Suppressor macrophage treated with lipopolysaccharide for 1 hour (primary cell): ENCODE measurements around the gene RASSF3.
"Not testable (repeated sequence)": the region's sequence is repeated elsewhere in the genome, so short reads cannot be mapped to it uniquely, and the experiment has no call there.

Source experiments
- DNase-seq, 3 donors: peaks; one replicate each; pipeline ENCODE4 v3.0.0-alpha.2; 2020 to 2022

The RASSF3 gene

DNA sequence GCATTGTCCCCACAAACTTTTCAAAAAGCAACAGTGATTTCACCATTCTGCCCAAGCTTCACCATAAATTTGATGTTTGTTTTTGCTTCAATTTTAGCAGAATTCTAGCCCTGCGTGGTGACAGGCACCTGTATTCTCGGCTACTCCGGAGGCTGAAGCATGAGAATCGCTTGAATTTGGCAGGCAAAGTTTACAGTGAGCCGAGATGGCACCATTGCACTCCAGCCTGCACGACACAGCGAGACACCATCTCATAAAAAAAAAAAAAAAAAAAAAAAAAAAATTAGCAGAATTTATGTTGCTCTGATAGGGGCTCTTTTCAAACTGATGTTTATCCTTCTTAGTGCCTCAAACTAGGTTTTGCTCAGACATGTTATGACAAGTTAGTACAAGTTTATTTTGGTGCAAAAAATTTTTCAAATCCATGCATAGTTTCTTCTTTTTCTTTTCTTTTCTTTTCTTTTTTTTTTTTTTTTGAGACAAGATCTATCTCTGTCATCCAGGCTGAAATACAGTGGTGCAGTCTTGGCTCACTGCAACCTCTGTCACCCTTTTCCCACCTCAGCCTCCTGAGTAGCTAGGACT, 24.3 kb downstream of the RASSF3 start:
- no peak for DNase-seq

DNA sequence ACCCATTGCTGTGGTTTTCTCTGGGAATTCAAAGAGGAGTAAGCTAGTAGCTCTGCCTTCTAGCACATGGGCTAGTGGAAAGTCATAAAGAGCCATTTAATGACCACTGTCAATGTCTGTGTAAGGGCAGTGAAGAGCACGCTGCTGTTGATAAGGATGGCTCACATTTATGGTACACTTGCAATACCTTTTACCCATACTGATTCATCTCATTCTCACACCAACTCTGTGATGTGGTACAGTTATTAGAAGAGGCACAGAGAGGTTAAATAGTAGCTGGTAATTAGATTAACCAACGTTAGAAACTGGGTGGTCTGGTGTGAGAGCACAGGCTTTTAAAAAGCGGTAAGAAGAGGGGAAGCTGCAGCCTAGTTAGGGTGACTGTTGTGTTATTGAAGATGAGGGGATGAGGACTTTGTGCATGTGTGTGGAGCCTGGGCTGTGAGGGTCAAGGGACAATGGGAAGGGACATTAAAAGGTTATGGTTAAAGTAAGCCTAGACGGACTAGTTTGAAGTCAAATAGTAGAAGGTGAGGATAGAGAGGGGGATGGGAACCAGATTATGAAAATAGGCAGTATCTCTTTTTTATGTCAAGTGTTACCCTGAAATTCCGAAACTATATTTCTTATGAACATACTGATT, 25.2 kb downstream of the RASSF3 start:
- no peak for DNase-seq

DNA sequence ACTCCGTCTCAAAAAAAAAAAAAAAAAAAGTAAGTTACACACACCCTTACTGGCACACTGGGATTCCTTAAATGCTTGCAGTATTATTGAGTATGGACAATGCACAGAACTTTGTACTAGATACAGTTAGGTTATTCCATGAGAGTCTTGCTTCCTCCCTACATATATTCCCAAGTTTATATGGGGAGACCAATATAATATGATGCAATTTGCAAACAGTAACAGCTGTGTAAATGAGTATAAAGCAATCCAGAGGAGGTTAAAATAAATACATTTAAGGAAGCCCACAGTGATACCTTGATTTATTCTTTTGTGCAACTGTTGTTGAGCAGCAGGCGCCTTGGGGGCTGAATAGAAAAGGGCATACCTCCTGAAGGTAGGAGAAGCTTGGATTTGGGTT, 26.6 kb downstream of the RASSF3 start:
- no peak for DNase-seq

DNA sequence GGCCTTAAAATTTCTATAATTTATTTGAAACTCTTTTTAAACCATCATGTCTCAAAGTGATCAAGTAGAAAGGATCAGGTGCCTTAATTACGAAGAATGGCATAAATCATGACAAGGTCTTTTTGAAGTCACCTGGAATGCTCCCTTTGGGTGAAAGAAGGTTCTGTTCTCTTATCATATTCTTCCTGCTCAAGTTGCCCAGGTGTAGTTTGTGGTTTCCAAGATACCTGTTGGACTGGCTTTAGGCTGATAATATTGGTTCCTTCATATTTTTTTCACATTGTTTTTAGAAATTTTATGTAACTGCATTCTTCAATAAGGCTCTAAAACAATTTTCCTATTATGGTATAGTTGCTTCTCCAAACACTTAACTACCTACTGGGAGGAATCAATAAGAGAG, 29.2 kb downstream of the RASSF3 start:
- no peak for DNase-seq

DNA sequence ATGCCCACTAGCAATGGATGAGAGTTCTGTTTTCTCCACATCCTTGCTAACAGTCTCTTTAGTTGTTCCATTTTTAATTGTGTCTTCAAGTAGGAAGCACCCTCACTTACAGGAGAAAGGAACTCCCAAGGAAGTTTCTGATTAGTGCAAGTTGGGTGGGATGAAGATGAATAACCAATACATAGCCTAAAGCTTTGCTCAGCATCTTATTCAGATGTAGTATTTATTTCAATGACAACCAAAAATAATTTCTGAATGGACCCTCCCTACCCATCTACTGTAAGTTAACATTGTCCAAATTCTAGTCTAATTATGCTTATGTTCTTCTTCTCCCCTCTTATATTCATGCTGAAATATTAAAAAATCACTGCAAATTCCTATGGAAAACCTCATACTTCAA, 36.0 kb downstream of the RASSF3 start:
- no peak for DNase-seq

DNA sequence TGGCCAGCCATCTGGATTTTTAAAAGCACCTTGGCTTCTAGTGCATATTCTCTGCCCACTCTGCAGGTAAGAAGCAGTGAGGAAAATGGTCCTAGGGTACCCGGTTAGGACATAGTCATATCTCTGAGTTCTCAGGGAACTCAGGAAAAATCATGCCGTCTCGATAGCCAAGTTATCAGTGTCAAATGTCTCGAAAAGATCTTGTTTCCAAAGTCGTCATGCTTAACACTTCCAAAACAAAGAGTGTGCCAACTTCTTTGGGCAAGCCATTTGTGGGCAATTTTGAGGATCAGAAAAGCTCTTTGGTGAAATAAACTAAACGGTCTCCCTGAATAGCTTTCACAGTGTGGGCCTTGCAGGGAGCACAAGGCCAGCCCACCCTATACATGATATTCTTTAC, 39.2 kb downstream of the RASSF3 start:
- no peak for DNase-seq

DNA sequence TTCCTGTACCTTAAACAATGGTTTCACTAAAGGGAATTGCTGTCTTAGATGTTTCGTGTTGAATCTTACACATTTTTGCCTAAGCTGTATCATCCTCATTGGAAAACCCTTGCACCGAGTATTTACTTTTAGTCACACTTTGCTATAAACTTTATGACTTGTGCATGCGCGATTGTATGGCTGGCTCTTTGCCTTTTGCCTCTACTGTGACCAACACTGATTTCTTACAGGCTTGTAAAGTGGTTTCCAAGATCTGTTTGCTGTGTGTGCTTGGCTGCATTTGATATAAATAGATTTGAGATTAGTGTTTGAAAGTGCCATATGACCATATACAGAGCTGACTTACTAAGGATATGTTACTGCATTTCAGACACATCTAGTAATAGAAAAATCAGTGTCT, 40.5 kb downstream of the RASSF3 start:
- no peak for DNase-seq

DNA sequence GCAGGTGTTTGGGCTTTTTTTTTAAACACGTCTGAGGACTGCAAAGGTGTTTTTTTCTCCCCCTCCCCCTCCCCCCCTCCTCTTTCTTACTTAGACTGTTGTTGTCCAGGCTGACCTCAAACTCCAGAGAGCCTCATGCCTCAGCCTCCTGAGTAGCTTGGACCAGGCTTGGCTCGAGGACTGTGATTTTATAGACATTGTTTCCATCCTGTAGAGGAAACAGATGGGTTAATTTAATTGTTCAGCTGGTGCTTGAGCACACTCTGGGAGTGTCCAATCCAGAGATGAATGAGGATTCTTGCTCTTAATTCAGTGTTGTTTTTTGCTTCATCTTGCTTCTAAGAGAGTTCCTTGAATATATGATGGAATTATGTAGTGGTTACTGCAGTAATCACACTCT, 42.1 kb downstream of the RASSF3 start:
- DNase-seq = no peak

DNA sequence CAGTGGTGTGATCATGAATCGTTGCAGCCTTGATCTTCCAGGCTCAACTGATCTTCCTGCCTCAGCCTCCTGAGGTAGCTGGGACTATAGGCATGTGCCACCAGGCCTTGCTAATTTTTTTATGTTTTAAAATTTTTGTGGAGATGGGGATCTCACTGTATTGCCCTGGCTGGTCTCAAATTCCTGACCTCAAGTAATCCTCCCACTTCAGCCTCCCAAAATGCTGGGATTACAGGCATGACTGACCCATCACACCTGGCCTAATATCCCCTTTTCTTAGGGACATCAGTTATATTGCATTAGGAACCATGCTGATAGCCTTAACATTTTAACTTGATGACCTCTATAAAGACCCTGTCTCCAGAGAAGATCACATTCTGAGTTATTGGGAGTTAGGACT, 42.8 kb downstream of the RASSF3 start:
- DNase-seq = no peak

DNA sequence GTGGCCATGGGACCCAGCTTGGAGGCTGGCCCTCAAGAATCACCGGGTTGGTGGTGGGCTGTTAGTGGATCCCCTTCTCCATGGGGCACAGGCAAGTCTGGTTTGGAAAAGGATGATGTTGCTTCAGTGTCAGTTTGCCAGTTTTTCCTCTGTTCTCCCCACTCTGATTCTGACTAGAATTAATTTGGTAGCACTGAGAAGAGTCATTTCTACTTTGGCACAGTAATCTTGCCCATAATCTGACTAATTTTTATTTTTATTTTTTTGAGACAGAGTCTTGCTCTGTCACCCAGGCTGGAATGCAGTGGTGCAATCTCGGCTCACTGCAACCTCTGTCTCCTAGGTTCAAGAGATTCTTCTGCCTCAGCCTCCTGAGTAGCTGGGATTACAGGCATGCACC, 43.6 kb downstream of the RASSF3 start:
- not testable (repeated sequence) for DNase-seq

DNA sequence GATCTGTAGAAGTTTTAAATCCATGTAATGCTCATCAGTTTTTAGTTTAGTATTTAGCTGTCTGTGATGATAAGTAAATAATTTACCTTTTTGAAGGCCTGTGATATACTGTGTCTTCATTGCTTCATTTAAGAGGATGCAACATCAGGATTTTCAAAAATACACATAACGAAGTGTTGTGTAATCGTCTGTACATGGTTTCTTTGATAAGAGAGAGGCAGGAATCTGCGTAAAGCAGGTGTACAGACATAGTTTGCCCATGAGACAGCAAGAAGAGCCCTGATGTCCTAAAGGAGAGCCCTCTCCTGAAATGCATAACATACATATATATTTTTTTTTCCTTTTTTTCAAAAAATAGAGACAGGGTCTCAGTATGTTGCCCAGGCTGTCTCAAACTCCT, 44.8 kb downstream of the RASSF3 start:
- no peak for DNase-seq

DNA sequence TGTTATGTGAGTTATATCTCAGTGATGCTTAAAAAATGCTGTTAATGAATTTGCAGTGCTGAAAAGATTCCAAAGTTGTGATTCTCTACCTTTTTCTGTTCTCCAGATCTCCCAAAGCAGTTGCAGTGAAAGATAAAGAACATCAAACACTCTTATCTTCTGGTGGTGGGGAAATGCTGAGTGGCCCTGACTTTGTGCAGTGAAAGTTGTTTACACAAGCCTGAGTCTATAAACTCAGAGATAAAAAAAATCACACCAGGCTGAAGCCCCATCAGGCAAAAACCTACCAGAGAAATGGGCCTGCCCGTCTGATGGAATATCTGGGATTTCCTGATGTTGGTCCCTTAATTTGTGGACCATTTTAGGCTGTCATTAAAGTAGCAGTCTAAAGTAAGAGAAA, 46.1 kb downstream of the RASSF3 start:
- no peak for DNase-seq

DNA sequence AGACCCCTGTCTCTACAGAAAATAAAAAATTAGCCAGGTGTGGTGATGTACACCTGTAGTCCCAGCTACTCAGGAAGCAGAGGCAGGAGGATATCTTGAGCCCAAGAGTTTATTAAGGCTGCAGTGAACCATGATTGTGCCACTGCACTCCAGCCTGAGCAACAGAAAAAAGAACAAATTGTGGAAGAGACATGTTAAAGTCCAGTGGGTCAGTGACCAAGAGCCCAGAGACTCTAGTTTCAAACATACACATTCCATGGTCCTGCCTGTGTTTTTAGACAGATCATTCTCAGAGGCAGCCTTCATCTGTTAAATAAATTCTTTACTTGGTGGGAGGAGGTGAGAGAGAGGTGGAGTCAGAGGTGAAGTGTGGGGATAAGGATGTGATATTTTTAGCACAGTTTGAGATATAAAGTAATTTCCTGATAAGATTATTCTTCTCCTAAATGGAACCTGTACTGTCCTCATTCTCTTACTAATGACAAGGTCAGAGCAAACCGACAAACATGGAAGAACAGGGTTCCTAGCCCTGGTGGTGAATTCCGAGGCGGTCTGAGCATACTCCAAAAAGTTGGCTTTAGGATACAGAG, 48.7 kb downstream of the RASSF3 start:
- no peak for DNase-seq

DNA sequence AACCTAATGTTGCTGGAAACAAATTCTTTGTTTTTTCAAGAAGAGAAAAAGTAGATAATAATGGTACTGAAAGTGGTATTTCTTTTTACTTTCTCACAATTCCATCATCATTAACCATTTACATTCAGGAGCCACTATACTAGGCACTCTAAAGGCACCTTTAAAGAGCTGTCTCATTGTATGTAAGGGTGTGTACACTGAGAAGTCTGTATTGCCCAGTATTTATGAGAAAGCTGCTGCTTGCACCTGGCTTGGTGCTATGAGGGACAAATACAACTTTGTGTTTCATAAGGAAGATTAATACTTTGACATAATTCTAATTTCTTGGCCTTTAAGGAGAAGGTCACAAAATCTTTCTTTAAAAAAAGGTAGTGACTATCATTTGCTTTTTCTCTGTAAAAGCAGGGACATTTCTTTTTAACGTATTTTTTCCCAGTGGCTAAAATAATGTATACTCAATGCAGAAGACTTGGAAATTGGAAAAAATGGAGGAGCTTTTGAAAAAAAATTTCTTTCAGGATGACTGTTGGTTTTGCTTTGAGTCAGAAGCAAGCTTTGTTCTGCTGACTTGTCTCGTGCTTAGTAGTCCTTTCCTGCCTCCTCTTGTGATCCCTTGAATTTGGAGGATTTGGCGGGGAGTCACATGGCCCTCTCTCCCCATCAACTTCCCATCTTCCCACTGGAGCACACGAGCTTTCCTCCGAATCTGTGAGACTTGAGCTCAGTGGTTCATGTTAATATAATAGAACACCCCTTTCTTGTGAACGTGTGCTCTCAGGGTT, 50.1 kb downstream of the RASSF3 start:
- DNase-seq = no peak

DNA sequence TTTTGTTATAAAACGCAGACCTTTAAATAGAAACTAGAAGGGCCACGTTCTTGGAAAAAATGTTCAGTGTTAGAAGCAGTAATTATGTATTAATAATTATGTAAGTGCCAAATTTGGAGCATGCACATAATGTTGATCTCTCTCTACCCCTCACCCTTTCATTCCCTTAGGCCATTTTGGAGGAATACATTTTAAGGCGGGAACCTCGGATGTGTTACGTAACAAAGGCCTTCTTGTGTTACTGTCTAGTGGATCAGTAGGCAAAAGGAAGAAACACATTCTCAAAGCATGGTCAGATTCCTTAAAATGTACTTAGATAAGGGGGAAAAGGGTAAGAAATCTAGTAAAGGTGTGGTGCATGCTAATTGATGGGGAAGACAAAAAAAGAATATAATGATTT, 52.7 kb downstream of the RASSF3 start:
- no peak for DNase-seq

DNA sequence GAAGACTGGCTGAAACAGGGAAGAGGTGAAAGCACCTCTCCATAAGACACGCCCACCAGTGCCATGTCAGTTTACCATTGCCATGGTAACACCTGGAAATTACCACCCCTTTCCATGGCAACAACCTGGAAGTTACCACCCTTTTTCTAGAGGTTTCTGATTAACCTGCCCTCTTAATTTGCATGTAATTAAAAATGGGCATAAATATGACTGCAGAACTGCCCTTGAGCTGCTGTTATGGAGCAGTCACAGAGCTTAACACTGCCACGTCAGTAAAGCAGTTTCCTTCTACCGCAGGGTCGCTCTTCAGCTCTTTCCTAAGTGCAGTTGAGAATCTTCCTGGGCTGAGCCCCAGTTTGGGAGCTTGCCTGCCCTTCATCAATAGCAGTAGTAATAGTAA, 55.2 kb downstream of the RASSF3 start:
- peak in 1 of 3 donors; percentile 12 for DNase-seq

DNA sequence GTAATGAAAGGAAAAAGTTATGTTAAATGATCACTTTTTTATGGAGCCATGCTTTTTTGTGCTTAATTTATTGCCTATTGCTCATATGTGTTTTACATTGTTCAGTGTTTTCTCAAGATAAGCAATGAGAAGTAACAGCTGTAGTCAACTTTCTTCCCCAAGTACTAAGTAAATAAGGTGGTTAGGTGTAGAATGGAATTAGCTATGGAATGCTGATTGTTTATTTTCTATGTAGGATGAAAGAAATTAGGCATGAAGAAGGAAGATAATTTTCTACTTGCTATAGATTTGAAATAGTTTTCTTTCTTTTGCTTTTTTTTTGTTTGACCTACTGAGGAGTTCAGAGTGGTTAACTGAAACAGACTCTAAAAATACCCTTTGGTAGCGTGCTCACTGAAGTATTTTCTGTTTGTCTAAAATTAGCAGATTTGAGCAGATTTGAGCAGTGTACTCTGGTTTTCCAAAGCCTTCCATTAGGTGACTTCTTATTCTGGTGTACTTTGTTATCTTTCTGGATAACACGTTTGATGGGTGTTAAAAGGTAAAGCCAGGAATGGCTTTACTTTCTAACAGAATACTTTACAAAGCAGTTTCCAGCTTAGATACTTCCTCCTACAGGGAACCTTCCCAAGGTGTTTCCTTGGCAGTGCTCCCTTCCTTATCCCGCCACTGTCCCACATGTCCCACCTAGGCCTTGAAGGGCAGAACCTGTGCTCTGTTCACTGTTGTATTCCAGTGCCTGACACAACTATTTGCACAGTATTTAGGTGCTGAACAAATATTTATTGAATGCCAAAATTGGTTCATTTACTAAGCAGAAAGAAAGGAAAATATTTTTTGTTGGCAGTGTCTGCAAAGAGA, 56.0 kb downstream of the RASSF3 start:
- no peak for DNase-seq

DNA sequence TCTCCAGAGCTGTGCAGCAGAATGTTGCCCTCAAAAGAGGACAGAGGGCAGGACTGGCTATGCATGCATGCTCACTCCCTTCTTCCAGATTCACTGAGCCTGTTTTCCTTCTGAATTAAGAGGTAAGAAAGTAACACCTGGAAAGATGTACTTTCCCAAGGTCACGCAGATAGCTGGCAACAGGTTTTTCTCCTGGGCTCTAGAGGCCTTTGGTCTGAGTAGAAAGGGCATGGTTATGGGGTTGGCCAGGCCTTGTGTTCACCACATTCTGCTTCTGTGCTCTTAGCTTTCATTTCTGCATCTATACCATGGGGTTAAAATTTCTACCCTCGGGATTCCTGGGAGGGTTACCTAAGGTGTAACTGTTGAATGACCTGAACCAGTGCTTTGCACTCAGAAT, 57.5 kb downstream of the RASSF3 start:
- no peak for DNase-seq

DNA sequence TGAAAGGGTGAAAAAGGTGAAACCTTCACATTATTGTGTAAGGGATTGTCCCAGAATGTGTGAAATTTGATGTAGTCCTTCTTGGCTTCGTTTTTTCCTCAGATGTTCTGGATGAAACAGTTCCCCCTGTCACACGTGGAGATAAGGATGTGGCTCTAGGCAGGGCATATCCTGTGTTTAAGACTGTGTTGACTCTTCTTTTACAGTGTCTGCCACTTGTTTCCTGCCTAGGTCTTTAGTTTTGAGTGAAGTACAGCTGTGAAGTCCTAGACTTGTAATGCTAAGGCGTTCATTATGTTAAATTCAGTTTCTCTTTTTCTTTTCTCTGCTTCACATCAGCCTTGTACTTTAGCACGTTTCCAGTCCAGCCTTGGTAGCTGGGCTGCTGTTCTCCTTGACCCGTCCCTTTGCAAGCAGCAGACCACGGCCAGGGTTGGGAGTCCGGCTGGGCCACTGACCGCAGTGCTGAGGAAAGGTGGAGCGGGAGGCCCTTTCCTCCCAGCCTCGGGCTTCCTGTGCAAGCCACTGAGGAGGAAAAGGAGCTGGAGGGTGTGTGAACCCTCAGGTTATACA, 59.1 kb downstream of the RASSF3 start:
- peak in 1 of 3 donors; percentile 27 for DNase-seq

DNA sequence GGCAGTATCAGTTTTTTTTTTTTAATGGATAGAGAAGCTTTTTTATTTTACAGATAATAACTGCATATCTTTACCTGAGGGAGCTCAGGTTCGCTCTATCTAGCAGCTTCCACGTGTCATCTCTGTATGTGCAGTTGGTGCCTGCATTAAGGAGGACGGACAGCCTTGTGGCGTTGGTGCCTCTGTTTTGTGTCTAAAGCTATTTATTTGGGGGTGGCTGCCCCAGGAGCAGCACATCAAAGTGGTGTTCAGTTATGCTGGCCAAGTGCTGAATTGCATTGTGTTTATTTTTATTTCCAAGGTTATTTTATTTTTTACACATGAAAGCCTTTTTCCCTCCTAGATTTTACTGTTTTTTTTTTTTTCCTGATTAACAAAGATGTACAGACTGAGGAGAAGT, 59.7 kb downstream of the RASSF3 start:
- no peak for DNase-seq

DNA sequence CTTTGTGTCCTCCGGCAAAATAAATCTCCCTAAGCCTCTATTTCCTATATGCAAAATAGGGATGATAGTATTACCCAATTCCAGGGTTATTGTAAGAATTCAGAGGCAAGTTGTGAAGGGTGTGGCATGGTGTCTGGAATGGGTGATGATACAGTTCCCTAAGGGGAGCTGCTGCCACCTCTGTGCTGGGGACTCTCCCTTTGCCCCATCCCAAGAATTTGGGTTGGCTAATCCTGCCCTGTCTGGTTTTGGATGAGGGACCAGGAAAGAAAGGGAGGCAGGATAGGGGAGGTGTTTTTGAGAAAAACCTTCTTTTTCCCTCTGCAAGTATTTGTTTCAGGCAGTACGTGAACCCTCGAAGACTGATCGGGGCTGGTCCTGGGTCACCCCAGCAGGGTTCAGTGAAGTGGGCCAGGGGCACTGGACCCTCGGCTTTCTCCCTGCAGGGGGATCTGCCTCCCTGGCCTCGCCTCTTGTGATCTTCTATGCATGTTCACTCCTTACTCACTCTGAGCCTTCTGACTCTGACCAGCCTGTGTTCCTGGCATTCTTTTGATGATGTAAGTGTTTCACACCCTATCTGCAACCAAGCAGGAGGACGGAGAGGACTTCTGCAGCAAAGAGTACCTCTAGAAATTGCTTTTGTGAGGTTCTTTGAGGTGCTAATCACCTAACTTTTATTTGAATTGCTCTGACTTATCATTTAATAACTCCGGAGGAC, 60.8 kb downstream of the RASSF3 start:
- DNase-seq = peak in 2 of 3 donors; percentile 30 to 38

DNA sequence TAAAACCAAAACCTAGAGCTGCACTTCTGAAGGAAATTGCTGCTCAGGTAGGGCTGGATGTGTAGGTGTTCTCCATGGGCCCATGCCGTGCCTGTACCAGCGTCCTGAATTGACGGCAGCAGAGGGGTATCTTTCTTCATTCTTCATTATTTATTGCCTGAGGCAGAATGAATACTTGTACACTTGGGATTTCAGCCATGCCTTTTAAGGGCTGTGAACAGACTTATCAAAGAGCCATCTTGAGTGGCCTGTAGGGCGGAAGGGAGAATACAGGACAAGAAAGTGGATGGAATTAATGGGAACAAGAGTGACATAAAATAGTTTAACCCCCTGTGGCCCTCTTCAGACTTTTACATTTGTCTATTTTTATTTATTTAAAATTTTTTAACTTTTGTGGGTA, 61.4 kb downstream of the RASSF3 start:
- no peak for DNase-seq
